Caki2 (cell line): ENCODE results near the gene PKP3. TPM values are rescaled to one million over a fixed set of nuclear protein-coding genes. Genes with fewer than 3 reads are reported as not detected.
"Not testable (repeated sequence)": the region's sequence is repeated elsewhere in the genome, so short reads cannot be mapped to it uniquely, and the experiment has no call there.

Experiments
- DNase-seq: peaks from one replicate; pipeline ENCODE4 v3.0.0-alpha.2; 2015; ENCODE audit warnings: low read depth
- in situ Hi-C: cut with HindIII; loops from 2 replicates; pipeline ENCODE4 v1.10.0; 2016; ENCODE audit warnings: low sequenced_read_pairs, low pct_unique_long_range_greater_than_20kb, mixed read lengths
- total RNA-seq: library from RNA; depleted of rRNA; stranded (reverse); fragments of >200 nt; shearing (Covaris generic); gene quantifications from 2 replicates; pipeline ENCODE4 v1.2.3, GENCODE V29; 2014; ENCODE audit warnings: low replicate concordance

PKP3 gene
- total RNA-seq, 1 experiment from 2014 or later = 70.7 TPM

DNA sequence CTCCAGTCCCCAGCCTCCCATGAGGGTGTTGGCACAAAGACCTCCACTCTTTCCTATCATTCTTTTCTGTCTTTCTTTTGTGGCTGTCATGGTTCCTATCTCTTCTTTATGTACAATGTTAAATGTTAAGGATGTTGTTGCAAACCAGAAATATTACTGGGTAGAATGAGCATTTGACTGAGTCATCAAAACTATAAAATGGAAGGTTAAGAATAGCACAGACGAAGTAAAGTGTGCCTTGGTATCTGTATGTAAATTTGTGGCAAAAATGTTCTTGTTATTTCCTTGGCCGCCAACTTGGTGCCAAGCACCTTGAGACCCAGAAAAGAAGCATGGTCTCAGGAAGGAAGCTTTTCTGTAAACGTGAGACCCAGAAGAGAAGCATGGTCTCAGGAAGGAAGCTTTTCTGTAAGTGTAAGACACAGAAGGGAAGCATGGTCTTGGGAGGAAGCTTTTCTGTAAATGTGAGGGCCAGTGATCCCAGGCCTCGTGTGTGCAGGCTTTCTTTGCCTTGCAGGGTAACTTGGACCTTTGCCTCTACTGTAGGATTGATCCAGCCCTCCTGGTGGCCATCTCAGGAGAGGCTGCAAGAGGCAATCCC, 6.7 kb upstream of the PKP3 start:
- in situ Hi-C loops = no loop called here
- no peak for DNase-seq

DNA sequence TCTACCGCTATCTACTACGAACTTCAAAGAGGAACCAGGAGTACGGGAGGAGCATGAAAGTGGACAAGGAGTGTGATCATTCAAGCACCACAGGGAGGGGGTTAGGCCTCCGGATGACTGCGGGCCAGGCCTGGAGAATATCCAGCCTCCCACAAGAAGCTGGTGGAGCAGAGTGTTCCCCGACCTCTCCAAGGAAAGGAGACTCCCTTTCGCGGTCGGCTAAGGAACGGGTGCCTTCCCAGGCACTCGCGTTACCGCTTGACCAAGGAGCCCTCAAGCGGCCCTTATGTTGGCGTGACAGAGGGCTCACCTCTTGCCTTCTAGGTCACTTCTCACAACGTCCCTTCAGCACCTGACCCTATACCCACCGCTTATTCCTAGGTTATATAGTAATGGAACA, 4.6 kb upstream of the PKP3 start:
- in situ Hi-C loops, DNase-seq: not testable (repeated sequence)

DNA sequence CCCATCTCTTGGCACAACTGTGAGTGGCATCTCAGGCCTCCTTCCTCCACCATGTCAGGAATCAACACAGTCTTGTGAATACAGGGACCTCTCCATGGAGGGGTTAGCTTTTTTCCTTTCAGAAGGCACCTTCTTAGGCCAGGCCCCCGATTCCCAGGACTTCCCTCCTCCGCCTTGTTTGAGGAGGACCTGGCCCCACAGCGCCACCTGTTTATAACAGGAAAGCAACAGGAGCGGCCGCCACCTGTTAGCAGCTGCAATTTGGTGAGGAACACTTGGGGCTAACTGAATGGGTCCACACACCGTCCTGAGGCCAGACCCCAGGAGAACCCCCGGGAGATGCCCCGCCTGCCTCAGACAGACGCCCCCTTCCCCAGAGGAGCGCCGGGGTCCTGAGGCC, 3.8 kb upstream of the PKP3 start:
- DNase-seq = no peak
- in situ Hi-C loops = no loop called here

DNA sequence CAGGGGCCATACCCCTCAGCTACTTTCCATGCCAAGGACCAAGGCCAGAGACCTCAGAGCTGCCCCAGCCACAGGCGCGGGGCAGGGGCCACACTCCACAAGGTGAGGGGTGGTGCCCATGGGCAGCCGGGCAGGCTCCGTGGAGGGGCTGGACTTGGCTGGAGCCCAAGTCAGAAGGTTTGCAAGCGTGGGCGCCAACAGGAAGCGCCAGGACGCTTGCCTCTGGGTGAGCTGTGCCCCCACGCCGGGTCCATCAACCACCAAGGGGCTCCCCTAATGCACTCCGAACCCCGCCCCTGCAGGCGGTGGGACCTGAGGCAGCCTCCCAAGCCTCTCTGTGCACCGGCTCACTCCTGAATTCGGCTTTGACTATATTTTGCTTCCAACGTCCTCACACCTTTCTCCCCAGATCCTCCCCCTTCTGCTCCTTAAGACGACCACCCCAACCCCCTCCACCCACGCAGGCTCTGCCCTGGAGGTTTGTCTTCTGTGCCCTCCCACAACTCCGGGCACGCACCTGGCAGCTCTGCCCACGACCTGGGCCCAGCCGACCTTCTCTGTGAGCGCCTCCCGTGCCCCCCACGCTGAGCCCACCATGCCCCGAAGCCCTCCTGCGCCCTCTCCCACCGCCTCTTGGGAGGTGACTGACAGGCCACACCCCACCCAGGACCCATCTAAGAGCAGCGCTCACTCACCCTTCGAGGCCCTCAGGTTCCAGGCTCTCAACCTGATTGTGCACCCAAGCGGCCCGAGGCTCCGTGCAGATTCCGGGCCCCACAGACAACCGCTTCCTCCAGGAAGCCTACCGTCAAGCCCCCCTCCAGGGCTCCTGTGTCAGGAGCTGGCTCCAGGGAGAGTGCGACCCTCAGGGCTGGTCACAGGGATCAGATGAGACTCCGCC, 2.6 kb upstream of the PKP3 start:
- DNase-seq = no peak
- in situ Hi-C loops = no loop called here

DNA sequence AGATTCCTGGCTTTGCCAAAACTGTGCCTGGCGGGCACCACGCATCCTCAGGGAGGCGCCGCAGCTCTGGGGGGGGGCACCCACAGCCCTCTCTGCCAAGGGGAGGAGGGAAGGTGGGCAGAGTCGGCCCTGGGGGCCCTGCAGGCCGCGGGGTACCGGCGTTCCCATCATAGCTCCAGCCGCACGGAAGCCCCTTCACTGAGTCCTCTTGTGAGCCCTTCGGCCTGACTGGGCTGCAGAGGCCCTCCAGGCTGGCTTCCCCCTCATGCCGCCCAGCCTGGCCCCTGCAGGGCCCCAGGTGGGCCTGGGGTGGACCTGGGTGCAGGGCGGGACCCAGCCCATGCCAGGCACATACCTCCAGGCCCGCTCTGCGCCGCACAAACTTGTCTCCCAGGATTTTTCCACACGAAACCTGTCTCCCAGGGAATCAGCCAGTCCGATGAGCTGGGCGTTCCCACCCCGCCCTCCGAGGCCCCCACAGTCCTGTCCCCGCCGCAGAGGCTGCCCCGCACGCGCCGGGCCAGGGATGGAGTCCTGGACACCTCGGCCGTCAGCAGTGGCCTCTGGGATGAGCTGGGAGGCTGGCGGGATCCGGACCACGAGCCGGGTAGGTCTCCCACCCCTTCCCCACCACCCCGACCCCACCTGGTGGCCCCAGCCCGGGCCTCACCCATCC, 1.8 kb upstream of the PKP3 start:
- in situ Hi-C loops = no loop called here
- no peak for DNase-seq

DNA sequence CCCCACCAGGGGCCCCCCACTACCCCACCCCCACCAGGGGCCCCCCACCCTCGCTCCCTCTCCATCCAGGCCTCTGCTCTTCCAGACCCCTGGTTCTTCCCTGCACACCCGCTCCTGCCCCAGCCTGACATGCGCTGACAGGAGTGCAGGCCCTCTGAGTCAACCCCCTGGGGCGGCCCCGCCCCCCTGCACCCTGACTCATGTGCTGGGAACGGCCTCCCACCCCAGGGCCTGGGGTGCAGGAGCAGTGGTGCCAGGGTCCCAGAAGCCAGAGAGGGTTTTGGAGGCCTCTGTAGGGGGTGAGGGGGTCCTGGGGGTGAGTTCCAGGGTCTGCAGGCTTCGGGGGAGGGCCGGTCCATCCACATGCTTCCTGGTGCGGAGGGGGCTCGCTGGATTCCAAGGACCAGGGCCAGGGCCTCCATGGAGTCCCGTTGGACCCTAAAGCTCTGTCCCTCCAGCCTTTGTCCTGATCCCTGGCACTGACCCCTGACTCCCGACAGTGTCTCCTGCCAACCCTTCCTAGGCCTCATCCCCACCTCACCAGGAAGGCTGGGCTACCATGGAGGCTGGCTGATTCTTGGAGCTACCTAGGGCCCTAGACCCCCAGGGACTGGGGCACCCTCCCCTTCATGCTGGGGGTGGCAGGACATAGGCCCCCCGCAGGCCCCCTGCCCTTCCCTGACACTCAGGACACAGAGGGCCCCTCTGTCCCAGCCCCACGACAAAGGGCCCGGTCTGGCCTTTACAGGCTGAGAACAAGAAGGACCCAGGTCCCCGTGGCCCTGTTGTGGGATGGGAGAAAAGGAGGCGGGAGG, 583 bp upstream of the PKP3 start:
- in situ Hi-C loops = no loop called here
- peak; percentile 62 for DNase-seq

DNA sequence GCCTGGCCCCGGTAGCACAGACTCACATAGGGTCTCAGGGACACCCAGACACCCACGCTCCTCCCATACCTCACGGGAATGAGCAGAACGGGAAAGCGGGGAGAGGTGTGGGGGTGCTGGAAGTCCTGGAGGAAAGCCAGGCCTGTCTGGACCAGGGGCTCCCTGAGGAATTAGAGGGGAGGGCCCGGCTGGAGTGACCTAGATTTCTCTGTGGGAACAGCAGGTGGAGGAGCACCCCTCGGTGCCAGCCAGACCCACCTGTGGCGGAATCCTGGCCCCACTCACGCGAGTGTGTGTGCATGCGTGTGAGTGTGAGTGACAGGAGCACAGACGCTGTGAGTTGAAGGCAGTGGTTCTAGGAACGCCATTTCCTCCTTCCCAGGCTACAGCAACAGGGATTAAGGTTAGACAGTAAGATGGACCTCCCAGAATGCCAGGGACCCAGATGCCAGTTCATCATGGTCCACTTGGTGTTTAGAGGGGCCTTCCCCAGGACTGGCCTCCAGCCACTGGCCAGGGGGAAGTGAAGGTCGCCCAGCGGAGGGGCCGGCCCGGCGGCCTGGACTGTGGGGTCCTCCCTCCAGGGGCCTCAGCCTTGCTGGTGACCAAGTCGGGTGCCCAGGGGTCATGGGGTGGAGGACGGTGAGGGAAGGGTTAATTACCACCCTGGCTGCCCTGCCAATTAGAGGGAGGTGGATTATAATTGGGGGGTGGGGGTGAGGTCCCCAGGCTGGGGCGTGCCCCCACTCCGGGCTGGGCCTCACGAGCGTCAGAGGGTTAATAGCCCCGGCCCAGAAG, 1.0 kb downstream of the PKP3 start:
- in situ Hi-C loops = no loop called here
- peak; percentile 19 for DNase-seq

DNA sequence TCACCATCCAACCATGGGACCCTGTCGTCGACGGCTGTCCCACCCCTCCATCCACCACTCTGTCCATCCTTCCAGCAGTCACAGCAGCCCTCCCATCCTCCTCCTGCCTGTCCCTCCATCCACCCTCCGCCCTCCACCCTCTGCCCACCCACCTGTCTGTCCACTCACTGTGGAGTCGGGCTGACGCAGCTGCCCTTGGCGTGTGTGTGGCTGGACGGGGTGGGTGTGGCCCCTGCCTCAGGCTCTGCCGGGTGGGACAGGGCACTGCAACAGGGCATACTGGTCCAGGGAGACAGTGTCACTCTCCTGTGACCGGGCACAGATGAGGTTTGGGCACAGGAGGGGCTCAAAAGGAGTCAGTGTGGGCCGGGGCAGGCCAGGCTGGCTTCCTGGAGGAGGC, 1.9 kb downstream of the PKP3 start:
- in situ Hi-C loops = no loop called here
- DNase-seq = no peak

DNA sequence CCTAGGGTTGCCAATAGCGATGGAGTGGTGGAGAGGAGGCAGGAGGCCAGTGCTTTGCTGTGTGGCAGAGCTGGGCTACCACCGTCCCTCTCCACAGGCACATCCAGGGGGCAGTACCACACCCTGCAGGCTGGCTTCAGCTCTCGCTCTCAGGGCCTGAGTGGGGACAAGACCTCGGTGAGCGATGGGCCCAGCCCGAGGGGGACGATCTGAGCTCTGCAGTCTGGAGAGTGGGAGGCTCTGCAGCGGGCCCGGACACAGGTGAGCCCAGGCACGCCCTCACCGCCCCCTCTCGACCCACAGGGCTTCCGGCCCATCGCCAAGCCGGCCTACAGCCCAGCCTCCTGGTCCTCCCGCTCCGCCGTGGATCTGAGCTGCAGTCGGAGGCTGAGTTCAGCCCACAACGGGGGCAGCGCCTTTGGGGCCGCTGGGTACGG, 2.5 kb downstream of the PKP3 start:
- DNase-seq = peak; percentile 29
- in situ Hi-C loops = no loop called here

DNA sequence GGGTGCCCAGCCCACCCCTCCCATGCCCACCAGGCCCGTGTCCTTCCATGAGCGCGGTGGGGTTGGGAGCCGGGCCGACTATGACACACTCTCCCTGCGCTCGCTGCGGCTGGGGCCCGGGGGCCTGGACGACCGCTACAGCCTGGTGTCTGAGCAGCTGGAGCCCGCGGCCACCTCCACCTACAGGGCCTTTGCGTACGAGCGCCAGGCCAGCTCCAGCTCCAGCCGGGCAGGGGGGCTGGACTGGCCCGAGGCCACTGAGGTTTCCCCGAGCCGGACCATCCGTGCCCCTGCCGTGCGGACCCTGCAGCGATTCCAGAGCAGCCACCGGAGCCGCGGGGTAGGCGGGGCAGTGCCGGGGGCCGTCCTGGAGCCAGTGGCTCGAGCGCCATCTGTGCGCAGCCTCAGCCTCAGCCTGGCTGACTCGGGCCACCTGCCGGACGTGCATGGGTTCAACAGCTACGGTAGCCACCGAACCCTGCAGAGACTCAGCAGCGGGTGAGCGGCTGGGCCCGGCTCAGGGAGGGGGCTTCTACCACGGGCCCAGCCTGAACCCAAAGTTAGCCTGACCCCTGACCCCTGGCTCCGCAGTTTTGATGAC, 3.0 kb downstream of the PKP3 start:
- peak; percentile 53 for DNase-seq
- in situ Hi-C loops = no loop called here

DNA sequence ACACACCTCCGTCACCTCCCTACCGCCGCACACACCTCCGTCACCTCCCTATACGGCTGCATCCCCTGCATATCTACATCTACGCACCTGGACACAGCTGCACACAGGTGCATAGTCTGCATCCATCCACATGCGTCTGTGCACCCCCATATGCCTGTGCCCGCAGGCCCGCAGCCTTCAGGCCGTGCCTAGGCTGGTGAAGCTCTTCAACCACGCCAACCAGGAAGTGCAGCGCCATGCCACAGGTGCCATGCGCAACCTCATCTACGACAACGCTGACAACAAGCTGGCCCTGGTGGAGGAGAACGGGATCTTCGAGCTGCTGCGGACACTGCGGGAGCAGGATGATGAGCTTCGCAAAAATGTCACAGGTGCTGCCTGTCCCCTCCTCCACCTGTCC, 4.8 kb downstream of the PKP3 start:
- in situ Hi-C loops = no loop called here
- DNase-seq = no peak

DNA sequence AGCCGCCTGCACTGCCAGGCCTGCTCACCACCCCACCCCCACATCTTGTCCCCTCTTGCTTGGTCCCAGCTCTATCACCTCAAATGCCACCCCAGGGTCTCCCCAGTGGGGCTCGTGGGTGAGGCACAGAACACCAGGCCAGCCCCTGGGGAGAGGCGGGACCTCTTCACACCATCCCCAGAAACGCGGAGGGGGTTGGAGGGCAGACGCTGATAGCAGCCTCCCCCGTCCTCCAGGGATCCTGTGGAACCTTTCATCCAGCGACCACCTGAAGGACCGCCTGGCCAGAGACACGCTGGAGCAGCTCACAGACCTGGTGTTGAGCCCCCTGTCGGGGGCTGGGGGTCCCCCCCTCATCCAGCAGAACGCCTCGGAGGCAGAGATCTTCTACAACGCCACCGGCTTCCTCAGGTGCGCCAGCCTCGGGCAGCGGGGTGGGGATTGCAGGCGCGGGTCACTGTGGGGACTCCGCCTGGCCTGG, 5.8 kb downstream of the PKP3 start:
- in situ Hi-C loops = no loop called here
- no peak for DNase-seq

DNA sequence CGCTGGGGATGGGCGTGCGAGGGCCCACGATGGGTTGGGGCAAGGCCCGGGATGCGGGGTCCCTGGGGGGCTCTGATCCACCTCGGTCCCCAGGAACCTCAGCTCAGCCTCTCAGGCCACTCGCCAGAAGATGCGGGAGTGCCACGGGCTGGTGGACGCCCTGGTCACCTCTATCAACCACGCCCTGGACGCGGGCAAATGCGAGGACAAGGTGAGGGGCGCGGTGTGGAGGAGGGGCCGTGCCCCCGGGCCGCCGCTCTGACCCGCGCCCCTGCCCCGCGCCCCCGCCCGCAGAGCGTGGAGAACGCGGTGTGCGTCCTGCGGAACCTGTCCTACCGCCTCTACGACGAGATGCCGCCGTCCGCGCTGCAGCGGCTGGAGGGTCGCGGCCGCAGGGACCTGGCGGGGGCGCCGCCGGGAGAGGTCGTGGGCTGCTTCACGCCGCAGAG, 6.3 kb downstream of the PKP3 start:
- DNase-seq = no peak
- in situ Hi-C loops = no loop called here

DNA sequence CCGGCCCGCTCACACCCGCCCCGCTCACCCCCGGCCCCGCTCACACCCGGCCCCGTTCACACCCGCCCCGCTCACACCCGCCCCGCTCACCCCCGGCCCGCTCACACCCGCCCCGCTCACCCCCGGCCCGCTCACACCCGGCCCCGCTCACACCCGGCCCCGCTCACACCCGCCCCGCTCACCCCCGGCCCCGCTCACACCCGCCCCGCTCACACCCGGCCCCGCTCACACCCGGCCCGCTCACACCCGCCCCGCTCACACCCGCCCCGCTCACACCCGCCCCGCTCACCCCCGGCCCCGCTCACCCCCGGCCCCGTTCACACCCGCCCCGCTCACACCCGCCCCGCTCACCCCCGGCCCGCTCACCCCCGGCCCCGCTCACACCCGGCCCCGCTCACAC, 7.2 kb downstream of the PKP3 start:
- in situ Hi-C loops = not testable (repeated sequence)

DNA sequence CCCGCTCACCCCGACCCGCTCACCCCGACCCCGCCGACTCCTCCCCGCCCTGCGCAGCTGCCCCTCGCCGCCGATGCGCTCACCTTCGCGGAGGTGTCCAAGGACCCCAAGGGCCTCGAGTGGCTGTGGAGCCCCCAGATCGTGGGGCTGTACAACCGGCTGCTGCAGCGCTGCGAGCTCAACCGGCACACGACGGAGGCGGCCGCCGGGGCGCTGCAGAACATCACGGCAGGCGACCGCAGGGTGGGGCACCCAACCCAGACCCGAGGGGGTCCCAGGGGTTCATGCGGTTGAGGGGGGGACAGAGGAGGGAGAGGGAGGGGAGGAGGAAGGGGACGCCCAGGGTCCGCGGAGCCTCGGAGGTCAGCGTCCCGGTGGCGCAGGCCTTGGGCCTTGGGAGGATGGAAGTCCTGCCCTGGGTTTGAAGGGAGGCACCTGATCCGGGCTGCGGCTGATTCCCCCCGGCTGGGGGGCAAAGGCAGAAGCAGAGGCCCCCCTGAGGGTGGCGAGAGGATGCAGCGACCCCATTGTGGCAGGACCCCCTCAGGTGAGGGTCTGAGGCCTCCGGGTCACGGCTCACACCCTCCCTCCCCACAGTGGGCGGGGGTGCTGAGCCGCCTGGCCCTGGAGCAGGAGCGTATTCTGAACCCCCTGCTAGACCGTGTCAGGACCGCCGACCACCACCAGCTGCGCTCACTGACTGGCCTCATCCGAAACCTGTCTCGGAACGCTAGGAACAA, 9.2 kb downstream of the PKP3 start:
- in situ Hi-C loops = no loop called here
- DNase-seq = no peak

More for the DNA sequence above, 7.2 kb downstream of the PKP3 start:
- DNase-seq = not testable (repeated sequence)

DNA sequence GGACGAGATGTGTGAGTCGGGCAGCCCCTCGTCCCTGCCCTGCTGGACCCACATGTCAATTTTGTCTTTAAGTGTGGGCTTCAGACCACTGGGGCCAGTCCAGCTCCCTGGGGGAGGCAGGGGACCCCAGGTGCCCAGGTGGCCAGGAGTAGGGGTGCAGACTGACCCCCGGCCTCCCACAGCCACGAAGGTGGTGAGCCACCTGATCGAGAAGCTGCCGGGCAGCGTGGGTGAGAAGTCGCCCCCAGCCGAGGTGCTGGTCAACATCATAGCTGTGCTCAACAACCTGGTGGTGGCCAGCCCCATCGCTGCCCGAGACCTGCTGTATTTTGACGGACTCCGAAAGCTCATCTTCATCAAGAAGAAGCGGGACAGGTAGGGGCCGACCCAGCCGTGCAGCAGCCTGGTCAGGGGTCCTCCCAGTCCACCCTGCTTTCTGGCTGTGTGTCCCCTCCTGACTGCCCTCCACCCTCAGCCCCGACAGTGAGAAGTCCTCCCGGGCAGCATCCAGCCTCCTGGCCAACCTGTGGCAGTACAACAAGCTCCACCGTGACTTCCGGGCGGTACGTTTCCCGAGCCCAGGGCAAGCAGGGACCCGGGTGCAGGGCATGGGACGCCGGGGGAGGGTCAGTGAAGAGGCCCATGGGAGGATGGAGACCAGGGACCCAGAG, 9.9 kb downstream of the PKP3 start:
- in situ Hi-C loops = no loop called here
- DNase-seq = no peak
